Tibial artery (tissue), 4 donors: ENCODE data around the gene KRT32.

Source experiments
- DNase-seq, 2 donors: peaks; one replicate each; pipeline ENCODE4 v3.0.0-alpha.2; 2019
- H3K27ac ChIP-seq, 2 donors: fragments of 200-600 bp; sonication (generic) in 1 of 2; 1 replicate in 1 of 2; 2 replicates in 1 of 2; pipeline ENCODE4 v1.5.1; 2018 to 2019; ENCODE audit warnings: mild to moderate bottlenecking in 1 of 2
- H3K27me3 ChIP-seq, 2 donors: fragments of 200-600 bp; sonication (generic) in 1 of 2; one replicate each; pipeline versions ENCODE4 v1.5.1 to v1.6.0; 2016 to 2019
- H3K36me3 ChIP-seq, 3 donors: fragments of 200-600 bp; sonication (generic) in 2 of 3; one replicate each; pipeline ENCODE4 v1.5.1; 2016 to 2019; ENCODE audit warnings: mild to moderate bottlenecking in 2 of 3
- H3K4me1 ChIP-seq, 4 donors: fragments of 200-600 bp; sonication (generic) in 2 of 4; 1 replicate in 3 of 4; 2 replicates in 1 of 4; pipeline ENCODE4 v1.5.1; 2016 to 2019
- H3K4me3 ChIP-seq, 2 donors: fragments of 200-600 bp; sonication (generic) in 1 of 2; 1 replicate in 1 of 2; 2 replicates in 1 of 2; pipeline ENCODE4 v1.5.1; 2018 to 2019; ENCODE audit warnings: mild to moderate bottlenecking in 2 of 2
- H3K9me3 ChIP-seq, 3 donors: fragments of 200-600 bp; sonication (generic) in 1 of 3; one replicate each; pipeline ENCODE4 v1.5.1; 2016 to 2019
- CTCF ChIP-seq, 2 experiments: fragments of 200-600 bp in 1 of 2; fragments of 450-650 bp in 1 of 2; IDR thresholded peaks; one replicate each; pipeline ENCODE4 v1.5.1; 2017 to 2019; ENCODE audit warnings: antibody characterized with exemption in 2 of 2, mild to moderate bottlenecking in 1 of 2, moderate library complexity in 1 of 2
- intact Hi-C: fragments of 100-400 bp; cut with DNase I; formaldehyde crosslinking; loops from one replicate; pipeline ENCODE4 v1.15.0; 2023; ENCODE audit warnings: low total_unique reads

The KRT32 gene

GRCh38 chr17:41480136-41480535, 12.9 kb upstream of the KRT32 start:
- Histone ChIP-seq H3K9me3 (no peaks in the 10 kb centered on the region), H3K4me1 (no peaks in the 10 kb centered on the region)

GRCh38 chr17:41478237-41478636, 11.1 kb upstream of the KRT32 start:
- no peaks in the 10 kb centered on the region for H3K9me3 ChIP-seq
- DNase-seq, result no peak
- no peak for TF ChIP-seq CTCF (IDR thresholded peaks at IDR 0.05)
- intact Hi-C loops, result no loop called here
- no peaks in the 10 kb centered on the region for H3K36me3 ChIP-seq
- no peaks in the 10 kb centered on the region for H3K27me3 ChIP-seq
- H3K4me3 ChIP-seq, result no peak overlapping the region
- H3K4me1 ChIP-seq, result no peaks in the 10 kb centered on the region
- no peak overlapping the region for H3K27ac ChIP-seq

More at GRCh38 chr17:41480136-41480535, 12.9 kb upstream of the KRT32 start:
- Histone ChIP-seq H3K4me3 (no peak overlapping the region), H3K36me3 (no peaks in the 10 kb centered on the region), H3K27ac (no peak overlapping the region), H3K27me3 (peaks cover 0 to 3% of the 10 kb centered on the region in 2 donors)
- intact Hi-C loops, result no loop called here
- no peak for DNase-seq
- no peak for TF ChIP-seq CTCF (IDR thresholded peaks at IDR 0.05)

GRCh38 chr17:41476866-41477815, 10.0 kb upstream of the KRT32 start:
- Histone ChIP-seq H3K4me1 (no peaks in the 10 kb centered on the region), H3K27me3 (no peaks in the 10 kb centered on the region), H3K9me3 (no peaks in the 10 kb centered on the region), H3K36me3 (no peaks in the 10 kb centered on the region), H3K27ac (no peak overlapping the region), H3K4me3 (no peak overlapping the region)
- no peak for TF ChIP-seq CTCF (IDR thresholded peaks at IDR 0.05)
- intact Hi-C loops, result no loop called here
- DNase-seq, result no peak

GRCh38 chr17:41475421-41475820, 8.2 kb upstream of the KRT32 start:
- Histone ChIP-seq H3K4me3 (no peak overlapping the region), H3K36me3 (no peaks in the 10 kb centered on the region), H3K4me1 (no peaks in the 10 kb centered on the region), H3K27ac (no peak overlapping the region), H3K9me3 (no peaks in the 10 kb centered on the region), H3K27me3 (no peaks in the 10 kb centered on the region)
- intact Hi-C loops, result no loop called here
- no peak for DNase-seq
- no peak for TF ChIP-seq CTCF (IDR thresholded peaks at IDR 0.05)

GRCh38 chr17:41474863-41475262, 7.7 kb upstream of the KRT32 start:
- Histone ChIP-seq H3K36me3 (no peaks in the 10 kb centered on the region), H3K27ac (no peak overlapping the region), H3K4me3 (no peak overlapping the region), H3K9me3 (no peaks in the 10 kb centered on the region), H3K27me3 (no peaks in the 10 kb centered on the region), H3K4me1 (no peaks in the 10 kb centered on the region)
- DNase-seq, result no peak
- intact Hi-C loops, result no loop called here
- TF ChIP-seq CTCF (IDR thresholded peaks at IDR 0.05), result no peak
